Fibroblast of peridontal ligament (primary cell): Measurements from ENCODE around the gene NAP1L2.
"Not testable (repeated sequence)": the region's sequence is repeated elsewhere in the genome, so short reads cannot be mapped to it uniquely, and the experiment has no call there.

Source experiments
- DNase-seq: peaks from one replicate; pipeline ENCODE4 v3.0.0-alpha.2; 2010; ENCODE audit errors: extremely low read depth

NAP1L2 gene

GRCh38 chrX:73214426-73215094 lies at the start of gene NAP1L2:
NAP1L2 (minus strand) TSS chrX:73214851; CDS start chrX:73214492, 359 bp downstream.
- DNase-seq = peak; percentile 1

- DNase-seq = no peak
Measured at GRCh38 chrX:73262991-73263390, 48.3 kb upstream of the NAP1L2 start.

- no peak for DNase-seq
Measured at GRCh38 chrX:73239242-73239641, 24.6 kb upstream of the NAP1L2 start.

- DNase-seq = no peak
Measured at GRCh38 chrX:73217621-73218020, 3.0 kb upstream of the NAP1L2 start.

GRCh38 chrX:73215246-73215645 lies 595 bp upstream of the NAP1L2 start:
- no peak for DNase-seq

GRCh38 chrX:73213734-73214425 lies 771 bp downstream of the NAP1L2 start:
- no peak for DNase-seq

GRCh38 chrX:73206366-73206765 lies 8.3 kb downstream of the NAP1L2 start:
- no peak for DNase-seq

GRCh38 chrX:73182502-73183114 lies 32.0 kb downstream of the NAP1L2 start:
- no peak for DNase-seq

- not testable (repeated sequence) for DNase-seq
Measured at GRCh38 chrX:73168945-73169344, 45.7 kb downstream of the NAP1L2 start.
